Omental fat pad (tissue), 4 donors: ENCODE data around the gene TRIP4. TPM values are rescaled to one million over a fixed set of nuclear protein-coding genes. Genes with fewer than 3 reads are reported as not detected.
A peak's percentile ranks its signal among the peaks of the same experiment; 100 is the strongest.

Experiments used
- ATAC-seq: fragments of 150-250 bp; one replicate; pipeline ENCODE4 v1.9.1; 2016; ENCODE audit warnings: mild to moderate bottlenecking, moderate library complexity; ENCODE audit not compliant: low FRiP score
- DNase-seq: peaks from one replicate; pipeline ENCODE4 v3.0.0-alpha.2; 2019; ENCODE audit warnings: low spot score
- CTCF ChIP-seq, 3 donors: fragments of 450-650 bp; IDR thresholded peaks; one replicate each; pipeline ENCODE4 v1.5.1; 2016 to 2017; ENCODE audit warnings: antibody characterized with exemption in 3 of 3, mild to moderate bottlenecking in 3 of 3, moderate library complexity in 2 of 3
- total RNA-seq, 4 donors: library from RNA; depleted of rRNA; stranded (reverse); fragments of >200 nt; gene quantifications; one replicate each; pipeline ENCODE4 v1.1.0, GENCODE V29; 2016

Gene TRIP4
- total RNA-seq, 4 donors from 2014 or later: 9.0 to 20.0 (median 11.4) TPM

- ATAC-seq (no peak), DNase-seq (no peak)
- TF ChIP-seq CTCF (IDR thresholded peaks at IDR 0.05): no peak
These were observed 39.2 kb upstream of the TRIP4 start for GRCh38 chr15:64348455-64348854.

- TF ChIP-seq CTCF (IDR thresholded peaks at IDR 0.05): no peak
- DNase-seq (no peak), ATAC-seq (no peak)
These were observed 38.3 kb upstream of the TRIP4 start for GRCh38 chr15:64349375-64349774.

GRCh38 chr15:64351265-64351664, 36.4 kb upstream of the TRIP4 start:
- ATAC-seq (no peak), DNase-seq (no peak)
- no peak for TF ChIP-seq CTCF (IDR thresholded peaks at IDR 0.05)

GRCh38 chr15:64354688-64355344, 32.8 kb upstream of the TRIP4 start:
- no peak for TF ChIP-seq CTCF (IDR thresholded peaks at IDR 0.05)
- ATAC-seq: no peak
- no peak for DNase-seq

- ATAC-seq: peak; percentile 25
- peak; percentile 30 for DNase-seq
- no peak for TF ChIP-seq CTCF (IDR thresholded peaks at IDR 0.05)
These were observed 32.2 kb upstream of the TRIP4 start for GRCh38 chr15:64355348-64355943.

- TF ChIP-seq CTCF (IDR thresholded peaks at IDR 0.05): peak in 1 of 3 donors; percentile 6
- DNase-seq (peak; percentile 85), ATAC-seq (peak; percentile 99)
These were observed 31.5 kb upstream of the TRIP4 start, which contains the start of gene CSNK1G1 for GRCh38 chr15:64355944-64356709. Gene CSNK1G1, minus strand, starts transcription at chr15:64356173. Its CDS starts 55,674 bp downstream, at chr15:64300499.
